ENCODE measurements around the gene ACSM2A. TPM values are rescaled to one million over a fixed set of nuclear protein-coding genes. Genes with fewer than 3 reads are reported as not detected.

Gene ACSM2A
- total and polyA plus RNA-seq, 2 of the 4 experiments (the other 2 are of a cell fraction), result not detected

GRCh38 chr16:20510323-20510722 lies 59.0 kb downstream of the ACSM2A start:
- Histone ChIP-seq H3K9me1 (ENCODE audit: insufficient read depth, low read length) (no peaks in the 10 kb centered on the region), H4K20me1 (ENCODE audit: insufficient read depth, low read length) (no peaks in the 10 kb centered on the region), H3K79me1 (ENCODE audit: low read depth in 1 of 2, low read length in 2 of 2) (no peaks in the 10 kb centered on the region), H3K36me3 (ENCODE audit: control insufficient read depth, insufficient read depth, low read length) (no peaks in the 10 kb centered on the region), H2BK15ac (ENCODE audit: low read depth, low read length) (no peak overlapping the region), H4K91ac (ENCODE audit: insufficient read depth, low read depth, low read length) (no peak overlapping the region), H2AFZ (replicated peaks; ENCODE audit: low read length, poor library complexity) (no peak overlapping the region), H3K27ac (ENCODE audit: insufficient read depth, low read length) (no peak overlapping the region), H3K4me2 (ENCODE audit: low read depth, low read length) (no peak overlapping the region), H2AK5ac (ENCODE audit: low read depth, low read length) (no peak overlapping the region), H2AK9ac (replicated peaks; ENCODE audit: low read depth, low read length, poor library complexity) (no peak overlapping the region), H3K14ac (replicated peaks; ENCODE audit: low read depth, low read length) (no peak overlapping the region), H3K4me1 (ENCODE audit: control insufficient read depth, insufficient read depth, low read length) (no peaks in the 10 kb centered on the region), H3K9ac (ENCODE audit: low read depth, low read length) (no peak overlapping the region), H2BK5ac (ENCODE audit: low read depth, low read length, poor library complexity, severe bottlenecking) (no peak overlapping the region), H3K23ac (ENCODE audit: low read depth, low read length) (no peak overlapping the region), H3K27me3 (ENCODE audit: control insufficient read depth, insufficient read depth, low read length) (no peaks in the 10 kb centered on the region), H3K4ac (ENCODE audit: low read depth, low read length) (no peak overlapping the region), H4K8ac (ENCODE audit: low read depth in 2 of 2, low read length in 2 of 2) (no peak overlapping the region), H4K5ac (ENCODE audit: low read depth, low read length) (no peak overlapping the region), H2BK20ac (ENCODE audit: low read depth, low read length) (no peak overlapping the region), H3K4me3 (ENCODE audit: insufficient read depth, low read depth, low read length) (no peak overlapping the region), H2BK120ac (ENCODE audit: low read depth, low read length) (no peak overlapping the region), H3K9me3 (ENCODE audit: control insufficient read depth, insufficient read depth, low read length) (peaks cover 11% of the 10 kb centered on the region), H3K56ac (ENCODE audit: extremely low read depth, insufficient read depth, low read length) (no peak overlapping the region), H3K18ac (ENCODE audit: low read depth, low read length) (no peak overlapping the region)
- WGBS, 2 experiments (ENCODE audit: extremely low coverage in 2 of 2, insufficient read length in 1 of 2), result no CpG with 5 or more reads among the region's 1 CpG
- BruUV-seq (replicated peaks), result no TSS peak
- no peak for DNase-seq
- ATAC-seq (ENCODE audit: low read depth), result no peak
- POLR2A ChIA-PET (ENCODE audit: unreplicated experiment), result no interaction called here
- intact Hi-C loops (cut with micrococcal nuclease) (no loop called here), dilution Hi-C loops (cut with HindIII; ENCODE audit: low sequenced_read_pairs, unreplicated experiment) (no loop called here), in situ Hi-C loops (cut with MboI; ENCODE audit: low sequenced_read_pairs) (no loop called here)
- TF ChIP-seq ELK1 (IDR thresholded peaks at IDR 0.05; ENCODE audit: borderline replicate concordance, low read depth, low read length) (no peak), FOS (IDR thresholded peaks at IDR 0.05; ENCODE audit: low read depth, low read length) (no peak), CEBPB (IDR thresholded peaks at IDR 0.05; ENCODE audit: low read depth, low read length) (no peak), POLR2A (IDR thresholded peaks at IDR 0.05; ENCODE audit: low read depth, low read length) (no peak), MAZ (IDR thresholded peaks at IDR 0.05; ENCODE audit: borderline replicate concordance, low read depth, low read length) (no peak), NFE2L2 (IDR thresholded peaks at IDR 0.05; ENCODE audit: low read depth, low read length) (no peak), RAD21 (IDR thresholded peaks at IDR 0.05; ENCODE audit: low read length) (no peak), MAFK (IDR thresholded peaks at IDR 0.05; ENCODE audit: low read depth, low read length) (no peak), BHLHE40 (IDR thresholded peaks at IDR 0.05; ENCODE audit: low read depth, low read length) (no peak), CHD1 (IDR thresholded peaks at IDR 0.05; ENCODE audit: low read depth, low read length) (no peak), MXI1 (IDR thresholded peaks at IDR 0.05; ENCODE audit: borderline replicate concordance, low read depth, low read length) (no peak)
- TF ChIP-seq, protein P1, sequence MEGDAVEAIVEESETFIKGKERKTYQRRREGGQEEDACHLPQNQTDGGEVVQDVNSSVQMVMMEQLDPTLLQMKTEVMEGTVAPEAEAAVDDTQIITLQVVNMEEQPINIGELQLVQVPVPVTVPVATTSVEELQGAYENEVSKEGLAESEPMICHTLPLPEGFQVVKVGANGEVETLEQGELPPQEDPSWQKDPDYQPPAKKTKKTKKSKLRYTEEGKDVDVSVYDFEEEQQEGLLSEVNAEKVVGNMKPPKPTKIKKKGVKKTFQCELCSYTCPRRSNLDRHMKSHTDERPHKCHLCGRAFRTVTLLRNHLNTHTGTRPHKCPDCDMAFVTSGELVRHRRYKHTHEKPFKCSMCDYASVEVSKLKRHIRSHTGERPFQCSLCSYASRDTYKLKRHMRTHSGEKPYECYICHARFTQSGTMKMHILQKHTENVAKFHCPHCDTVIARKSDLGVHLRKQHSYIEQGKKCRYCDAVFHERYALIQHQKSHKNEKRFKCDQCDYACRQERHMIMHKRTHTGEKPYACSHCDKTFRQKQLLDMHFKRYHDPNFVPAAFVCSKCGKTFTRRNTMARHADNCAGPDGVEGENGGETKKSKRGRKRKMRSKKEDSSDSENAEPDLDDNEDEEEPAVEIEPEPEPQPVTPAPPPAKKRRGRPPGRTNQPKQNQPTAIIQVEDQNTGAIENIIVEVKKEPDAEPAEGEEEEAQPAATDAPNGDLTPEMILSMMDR (conservative IDR thresholded peaks at IDR 0.05; ENCODE audit: low read depth, low read length), result no peak
- CTCF ChIA-PET, result no interaction called here
